ENCODE measurements around the gene BTBD16.

- TF ChIP-seq TAF1 (IDR thresholded peaks at IDR 0.05; ENCODE audit: low read depth, low read length) (no peak), POLR2A (IDR thresholded peaks at IDR 0.05; ENCODE audit: low read depth, low read length) (no peak)
Observed at GRCh38 chr10:122307669-122308416, 36.7 kb downstream of the BTBD16 start.
